Chondrocyte (in vitro differentiated cells): ENCODE results near the gene PEX16. TPM values are rescaled to one million over a fixed set of nuclear protein-coding genes. Genes with fewer than 3 reads are reported as not detected.

Source experiments
- DNase-seq: peaks from one replicate; pipeline ENCODE4 v3.0.0; 2021; ENCODE audit warnings: mixed read lengths, low spot score
- H3K27ac Mint-ChIP-seq: one replicate; pipeline ENCODE4 v1.8.0; 2021; ENCODE audit warnings: mild to moderate bottlenecking, moderate library complexity, mixed read lengths; ENCODE audit not compliant: unreplicated experiment
- H3K27me3 Mint-ChIP-seq: 2 replicates; pipeline ENCODE4 v1.8.0; 2021; ENCODE audit warnings: low read depth, mixed read lengths
- H3K36me3 Mint-ChIP-seq: 2 replicates; pipeline ENCODE4 v1.8.0; 2021; ENCODE audit warnings: low read depth, mixed read lengths
- H3K4me1 Mint-ChIP-seq: 2 replicates; pipeline ENCODE4 v1.8.0; 2021; ENCODE audit warnings: low read depth, mild to moderate bottlenecking, mixed read lengths
- H3K4me3 Mint-ChIP-seq: one replicate; pipeline ENCODE4 v1.8.0; 2021; ENCODE audit warnings: mild to moderate bottlenecking, moderate library complexity, mixed read lengths; ENCODE audit not compliant: unreplicated experiment
- H3K9me3 Mint-ChIP-seq: 2 replicates; pipeline ENCODE4 v1.8.0; 2021; ENCODE audit warnings: low read depth, mixed read lengths
- CTCF ChIP-seq: fragments of 200-600 bp; sonication (generic); IDR thresholded peaks from 2 replicates; pipeline ENCODE4 v1.5.0; 2021; ENCODE audit warnings: antibody characterized with exemption, mild to moderate bottlenecking, moderate library complexity
- total RNA-seq: library from RNA; stranded (reverse); gene quantifications from 3 replicates; pipeline ENCODE4 v1.2.1, GENCODE V29; 2021

PEX16 gene
- total RNA-seq, 1 donor from 2014 or later: 17.5 TPM

DNA sequence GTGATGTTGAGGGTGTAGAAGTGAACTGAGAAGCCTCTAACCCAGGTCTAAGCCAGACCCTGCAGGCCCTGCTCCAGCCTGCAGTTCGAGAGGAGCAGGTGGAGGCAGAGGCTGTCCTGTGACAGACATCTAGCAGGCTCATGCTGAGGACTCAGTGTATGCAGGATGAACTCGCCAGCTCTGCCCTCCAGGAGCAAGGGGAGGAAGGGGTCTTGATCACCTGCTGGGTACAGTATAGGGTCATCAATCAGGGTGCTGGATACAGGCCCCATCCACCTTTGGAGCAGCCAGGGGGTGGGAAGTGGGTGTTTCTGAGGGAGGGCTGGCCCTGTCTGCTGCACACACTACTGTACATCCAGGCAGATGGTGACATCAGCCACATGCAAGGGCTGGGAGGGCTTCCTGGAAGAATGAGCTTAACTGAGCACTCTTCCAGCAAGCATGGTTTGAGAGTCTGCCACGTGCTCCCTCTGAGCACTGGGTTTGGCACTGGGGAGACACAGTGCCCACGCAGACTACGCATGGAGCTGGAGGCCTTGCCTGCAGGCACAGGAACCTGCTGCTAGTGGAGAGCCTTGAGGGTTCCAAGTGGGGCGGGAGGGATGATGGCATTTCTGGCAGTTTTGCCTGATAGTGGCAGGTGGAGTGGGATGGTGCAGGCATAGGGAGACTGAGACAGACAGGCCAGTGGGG is 23.0 kb downstream of the PEX16 start:
- H3K36me3 Mint-ChIP-seq: no peaks in the 10 kb centered on the region
- H3K27ac Mint-ChIP-seq: no peak overlapping the region

DNA sequence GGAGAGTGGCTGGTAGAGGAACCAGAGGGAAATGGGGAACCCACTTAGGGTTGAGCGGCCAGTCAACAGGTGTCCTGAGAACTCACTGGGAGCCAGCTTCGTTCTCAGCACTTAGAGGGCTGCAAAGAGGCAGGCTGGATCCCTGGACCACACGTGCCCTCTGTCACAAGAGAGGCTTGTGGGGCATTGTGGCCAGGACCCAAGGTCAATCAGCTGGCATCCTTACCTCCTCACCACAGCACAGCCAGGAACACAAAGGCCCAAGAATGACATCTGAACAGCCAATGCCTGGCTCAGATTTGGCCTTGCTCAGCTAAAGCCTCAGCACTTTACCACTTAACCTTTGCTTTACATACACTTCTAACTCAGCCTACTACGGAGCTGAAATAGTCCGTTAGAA is 24.8 kb downstream of the PEX16 start:
- no peak for DNase-seq
- H3K9me3 Mint-ChIP-seq: no peaks in the 10 kb centered on the region
- H3K27ac Mint-ChIP-seq: no peak overlapping the region
- no peak overlapping the region for H3K4me3 Mint-ChIP-seq
- H3K27me3 Mint-ChIP-seq: peaks cover 18% of the 10 kb centered on the region
- no peaks in the 10 kb centered on the region for H3K36me3 Mint-ChIP-seq
- H3K4me1 Mint-ChIP-seq: no peaks in the 10 kb centered on the region
- TF ChIP-seq CTCF: no peak

More for the DNA sequence above, 23.0 kb downstream of the PEX16 start:
- H3K4me1 Mint-ChIP-seq: no peaks in the 10 kb centered on the region
- H3K27me3 Mint-ChIP-seq: peaks cover 18% of the 10 kb centered on the region
- H3K4me3 Mint-ChIP-seq: no peak overlapping the region
- TF ChIP-seq CTCF: no peak
- no peaks in the 10 kb centered on the region for H3K9me3 Mint-ChIP-seq
- DNase-seq: no peak

DNA sequence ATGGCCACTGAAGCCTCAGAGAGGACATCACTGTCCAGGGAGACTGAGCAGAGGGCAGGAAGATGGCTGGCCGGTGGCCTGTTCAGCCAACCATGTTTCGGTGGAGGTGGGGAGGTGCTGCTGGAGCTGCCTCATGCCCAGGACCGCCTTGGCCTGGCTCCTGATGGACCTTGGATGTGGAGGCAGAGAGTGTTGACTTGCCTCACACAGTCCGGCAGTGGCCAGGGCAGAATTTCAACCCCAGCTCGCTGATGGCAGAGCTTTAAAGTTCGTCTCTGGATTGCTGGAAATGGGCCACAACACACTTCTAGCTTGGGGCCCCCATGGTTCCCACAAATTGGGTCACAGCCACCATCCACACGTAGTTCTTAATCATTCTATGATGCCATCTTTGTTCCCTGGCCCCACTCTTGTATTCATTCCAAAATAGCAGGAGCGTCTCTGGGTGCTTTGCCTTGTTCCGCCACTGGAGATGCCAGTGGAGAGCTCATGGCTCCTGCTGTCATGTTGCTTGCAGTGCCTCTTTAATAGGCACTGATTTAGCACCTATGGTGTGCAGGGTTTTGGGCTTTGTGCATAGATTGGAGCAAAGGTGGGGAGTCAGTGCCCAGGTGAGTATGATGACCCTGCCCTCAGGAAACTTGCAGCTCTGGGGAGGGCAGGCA is 26.7 kb downstream of the PEX16 start:
- Mint-ChIP-seq H3K4me3 (no peak overlapping the region), H3K36me3 (no peaks in the 10 kb centered on the region), H3K4me1 (no peaks in the 10 kb centered on the region), H3K27ac (no peak overlapping the region), H3K27me3 (peaks cover 20% of the 10 kb centered on the region), H3K9me3 (no peaks in the 10 kb centered on the region)
- TF ChIP-seq CTCF: no peak
- no peak for DNase-seq

DNA sequence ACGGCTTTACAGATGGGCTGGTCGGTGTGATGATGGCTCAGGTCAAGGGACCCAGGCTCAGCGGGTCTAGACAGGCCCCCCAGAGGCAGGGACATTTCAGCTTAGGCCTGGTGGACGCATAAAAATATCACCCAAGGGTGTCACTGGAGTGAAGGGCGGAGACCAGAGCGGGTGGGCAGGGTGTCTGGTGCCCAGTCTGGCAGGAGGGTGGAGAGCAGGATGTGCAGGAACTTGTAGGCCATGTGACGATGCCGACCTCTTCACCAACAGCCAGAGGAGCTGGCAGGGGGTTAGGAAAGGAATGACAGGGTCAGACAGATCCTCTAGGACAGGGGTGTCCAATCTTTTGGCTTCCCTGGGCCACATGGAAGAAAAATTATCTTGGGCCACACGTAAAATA is 27.7 kb downstream of the PEX16 start:
- DNase-seq: no peak
- TF ChIP-seq CTCF: no peak
- Mint-ChIP-seq H3K27me3 (peaks cover 18% of the 10 kb centered on the region), H3K4me1 (peaks cover 4% of the 10 kb centered on the region), H3K4me3 (no peak overlapping the region), H3K9me3 (no peaks in the 10 kb centered on the region), H3K36me3 (no peaks in the 10 kb centered on the region), H3K27ac (no peak overlapping the region)

- no peaks in the 10 kb centered on the region for H3K36me3 Mint-ChIP-seq
- no peak overlapping the region for H3K4me3 Mint-ChIP-seq
- H3K27me3 Mint-ChIP-seq: peaks cover 16% of the 10 kb centered on the region
- no peak for TF ChIP-seq CTCF
- no peak for DNase-seq
- H3K4me1 Mint-ChIP-seq: peaks cover 6% of the 10 kb centered on the region
- H3K9me3 Mint-ChIP-seq: no peaks in the 10 kb centered on the region
- no peak overlapping the region for H3K27ac Mint-ChIP-seq
Measured at GRCh38 chr11:45889555-45889954, 28.1 kb downstream of the PEX16 start.
